Measurements from ENCODE around the gene SLC30A9. TPM values are rescaled to one million over a fixed set of nuclear protein-coding genes. Genes with fewer than 3 reads are reported as not detected.

Gene SLC30A9
- 10 to 100 TPM; 32.4 to 45.4 (median 34.7) TPM for total RNA-seq

DNA sequence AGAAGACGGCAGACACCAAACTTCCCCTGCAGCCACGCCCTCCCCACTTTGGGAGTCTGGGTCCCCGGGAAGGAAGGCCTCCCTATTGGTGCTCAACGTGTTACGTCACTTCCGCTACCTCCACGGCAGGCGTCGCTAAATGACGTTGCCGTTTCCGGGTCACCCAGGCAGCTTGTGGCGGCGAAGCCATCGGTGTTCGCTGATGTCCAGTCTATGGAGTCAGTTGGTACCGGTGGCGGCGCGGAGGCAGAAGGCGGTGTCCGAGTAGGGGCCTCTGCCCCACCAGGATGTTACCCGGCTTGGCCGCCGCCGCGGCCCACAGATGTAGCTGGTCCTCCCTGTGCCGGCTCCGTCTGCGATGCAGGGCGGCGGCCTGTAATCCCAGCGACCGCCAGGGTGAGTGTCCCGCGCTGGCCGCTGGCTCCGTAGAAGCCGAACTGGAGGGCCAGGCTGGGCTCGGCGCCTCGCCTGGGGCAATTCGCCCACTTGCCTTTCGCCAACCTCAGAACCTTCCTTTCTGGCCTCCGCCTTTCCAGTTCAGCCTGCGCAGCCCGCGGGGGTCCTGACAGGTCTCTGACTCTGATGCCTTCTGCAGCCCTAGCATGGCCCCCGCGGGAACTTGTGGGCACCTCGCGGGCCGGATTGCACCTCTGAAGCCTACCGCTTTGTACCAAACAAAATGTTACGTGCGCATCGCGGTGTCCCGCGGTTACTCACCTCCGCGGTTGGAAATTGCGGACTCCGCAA, at the start of gene SLC30A9:
Gene SLC30A9 (plus strand): TSS at position 166 of the 747 bp plus-strand sequence. CDS start 122 bp downstream, at position 288.
- TF ChIP-seq, protein P1, sequence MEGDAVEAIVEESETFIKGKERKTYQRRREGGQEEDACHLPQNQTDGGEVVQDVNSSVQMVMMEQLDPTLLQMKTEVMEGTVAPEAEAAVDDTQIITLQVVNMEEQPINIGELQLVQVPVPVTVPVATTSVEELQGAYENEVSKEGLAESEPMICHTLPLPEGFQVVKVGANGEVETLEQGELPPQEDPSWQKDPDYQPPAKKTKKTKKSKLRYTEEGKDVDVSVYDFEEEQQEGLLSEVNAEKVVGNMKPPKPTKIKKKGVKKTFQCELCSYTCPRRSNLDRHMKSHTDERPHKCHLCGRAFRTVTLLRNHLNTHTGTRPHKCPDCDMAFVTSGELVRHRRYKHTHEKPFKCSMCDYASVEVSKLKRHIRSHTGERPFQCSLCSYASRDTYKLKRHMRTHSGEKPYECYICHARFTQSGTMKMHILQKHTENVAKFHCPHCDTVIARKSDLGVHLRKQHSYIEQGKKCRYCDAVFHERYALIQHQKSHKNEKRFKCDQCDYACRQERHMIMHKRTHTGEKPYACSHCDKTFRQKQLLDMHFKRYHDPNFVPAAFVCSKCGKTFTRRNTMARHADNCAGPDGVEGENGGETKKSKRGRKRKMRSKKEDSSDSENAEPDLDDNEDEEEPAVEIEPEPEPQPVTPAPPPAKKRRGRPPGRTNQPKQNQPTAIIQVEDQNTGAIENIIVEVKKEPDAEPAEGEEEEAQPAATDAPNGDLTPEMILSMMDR (IDR thresholded peaks at IDR 0.05), result peak in 2 of 3 experiments; percentile 19 to 59
- TF ChIP-seq POLR2A (IDR thresholded peaks at IDR 0.05; ENCODE audit: low read depth), result peak; percentile 58
- TF ChIP-seq EP300 (IDR thresholded peaks at IDR 0.05), result no peak
- peak; percentile 98 to 100 for TF ChIP-seq POLR2AphosphoS5 (IDR thresholded peaks at IDR 0.05)
- DNase-seq (ENCODE audit: extremely low spot score), result peak; percentile 99
- Histone ChIP-seq H3K9me3 (no peaks in the 10 kb centered on the region), H3K4me3 (peak within 1 kb of the TSS; percentile 78 to 99 (median 84)), H3K27me3 (no peaks in the 10 kb centered on the region), H3K27ac (replicated peaks in 1 of 4) (peak within 1 kb of the TSS; percentile 87 to 90 (median 88)), H3K4me1 (peaks cover 27 to 34% (median 33%) of the 10 kb centered on the region in 4 donors), H3K36me3 (no peaks in the 10 kb centered on the region)
- WGBS, result 2% methylated on average over 28 of the region's 64 CpGs
- intact Hi-C loops (cut with DNase I), result loop anchor here (5.0 kb wide), 1 partner anchor 53 kb away; the partner anchor contains the start of gene TMEM33

DNA sequence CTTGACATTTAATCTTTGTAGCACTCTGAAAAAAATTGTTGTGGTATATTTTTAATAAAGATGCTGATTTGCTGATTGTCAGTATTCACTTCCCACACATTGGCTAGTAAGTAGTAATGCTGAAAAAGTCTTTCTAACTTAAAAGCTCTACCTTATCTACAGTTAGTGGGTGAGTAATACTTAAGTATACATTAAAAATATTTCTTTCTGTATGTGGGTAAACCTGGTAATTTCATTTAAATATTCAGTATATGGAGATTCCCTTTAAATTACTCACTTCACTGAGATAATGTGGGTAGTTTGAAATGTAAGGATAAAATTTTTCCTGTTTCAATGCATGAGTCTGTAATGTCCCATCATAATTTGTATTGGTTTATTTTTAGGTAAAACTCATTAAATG, 49.5 kb upstream of the SLC30A9 start:
- no peak for TF ChIP-seq POLR2AphosphoS5 (IDR thresholded peaks at IDR 0.05)
- H3K36me3 ChIP-seq, result peaks cover 7 to 51% (median 26%) of the 10 kb centered on the region in 4 donors
- H3K27ac ChIP-seq (replicated peaks in 1 of 4), result no peak overlapping the region
- intact Hi-C loops (cut with DNase I), result no loop called here
- H3K27me3 ChIP-seq, result no peaks in the 10 kb centered on the region
- no peaks in the 10 kb centered on the region for H3K9me3 ChIP-seq
- no peak overlapping the region for H3K4me3 ChIP-seq
- H3K4me1 ChIP-seq, result peaks cover 14 to 25% (median 22%) of the 10 kb centered on the region in 4 donors
- DNase-seq (ENCODE audit: extremely low spot score), result no peak

DNA sequence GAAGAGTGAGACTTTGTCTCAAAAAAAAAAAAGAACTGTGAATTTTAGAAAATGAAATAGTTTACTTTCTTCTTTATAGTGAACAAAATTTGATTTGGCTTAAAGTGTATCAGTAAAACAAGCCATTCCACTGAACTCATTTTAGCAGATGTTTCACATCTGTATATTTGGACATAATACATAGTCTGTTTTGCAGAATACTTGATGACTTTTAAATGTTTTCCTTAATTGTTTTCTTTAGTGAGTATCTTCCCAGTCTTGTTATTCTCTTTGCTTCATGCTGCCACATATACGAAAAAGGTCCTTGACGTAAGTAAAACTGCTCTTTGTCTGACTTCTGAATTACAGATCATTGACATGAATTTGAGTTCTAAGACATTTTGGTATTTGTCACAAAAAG, 46.8 kb upstream of the SLC30A9 start:
- no peak overlapping the region for H3K4me3 ChIP-seq
- 85% methylated on average over 2 of the region's 2 CpGs for WGBS
- intact Hi-C loops (cut with DNase I), result no loop called here
- H3K9me3 ChIP-seq, result no peaks in the 10 kb centered on the region
- peaks cover 7 to 69% (median 33%) of the 10 kb centered on the region in 4 donors for H3K36me3 ChIP-seq
- H3K27ac ChIP-seq (replicated peaks in 1 of 4), result no peak overlapping the region
- DNase-seq (ENCODE audit: extremely low spot score), result no peak
- TF ChIP-seq POLR2AphosphoS5 (IDR thresholded peaks at IDR 0.05) (no peak), POLR2A (IDR thresholded peaks at IDR 0.05; ENCODE audit: low read depth) (no peak), EP300 (IDR thresholded peaks at IDR 0.05) (no peak)
- TF ChIP-seq, protein P1 (IDR thresholded peaks at IDR 0.05), result no peak
- no peaks in the 10 kb centered on the region for H3K27me3 ChIP-seq
- peaks cover 0 to 4% (median under 1%) of the 10 kb centered on the region in 4 donors for H3K4me1 ChIP-seq

GRCh38 chr4:41944089-41944488, 46.2 kb upstream of the SLC30A9 start:
- Histone ChIP-seq H3K27me3 (no peaks in the 10 kb centered on the region), H3K27ac (replicated peaks in 1 of 4) (no peak overlapping the region), H3K4me3 (no peak overlapping the region), H3K36me3 (peaks cover 7 to 67% (median 33%) of the 10 kb centered on the region in 4 donors), H3K4me1 (peaks cover 0 to 3% (median 0%) of the 10 kb centered on the region in 4 donors), H3K9me3 (no peaks in the 10 kb centered on the region)
- DNase-seq (ENCODE audit: extremely low spot score), result no peak
- no peak for TF ChIP-seq EP300 (IDR thresholded peaks at IDR 0.05)
- no peak for TF ChIP-seq POLR2AphosphoS5 (IDR thresholded peaks at IDR 0.05)
- TF ChIP-seq, protein P1 (IDR thresholded peaks at IDR 0.05), result no peak
- no peak for TF ChIP-seq POLR2A (IDR thresholded peaks at IDR 0.05; ENCODE audit: low read depth)
- intact Hi-C loops (cut with DNase I), result no loop called here

DNA sequence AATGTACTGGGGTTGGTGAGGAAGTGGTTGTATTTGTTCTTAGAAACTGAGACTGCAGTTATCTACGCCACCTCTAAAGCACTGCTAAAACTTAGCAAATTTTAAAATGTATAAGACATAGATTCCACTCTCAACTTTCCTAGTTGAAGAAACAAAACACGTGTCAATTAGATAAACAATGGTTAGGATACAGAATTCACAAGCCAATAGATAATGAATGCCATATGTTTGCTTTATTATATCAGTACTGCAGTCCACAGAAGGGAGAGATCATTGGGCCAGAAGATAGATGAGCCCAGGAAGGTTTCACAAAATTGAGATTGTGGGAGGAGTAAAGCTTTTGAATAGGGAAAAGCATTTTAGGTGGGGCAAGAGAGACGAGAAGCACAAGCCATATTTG, 40.8 kb upstream of the SLC30A9 start:
- H3K27ac ChIP-seq (replicated peaks in 1 of 4), result no peak overlapping the region
- no peak for TF ChIP-seq POLR2A (IDR thresholded peaks at IDR 0.05; ENCODE audit: low read depth)
- DNase-seq (ENCODE audit: extremely low spot score), result no peak
- intact Hi-C loops (cut with DNase I), result no loop called here
- H3K27me3 ChIP-seq, result no peaks in the 10 kb centered on the region
- H3K9me3 ChIP-seq, result no peaks in the 10 kb centered on the region
- no peak overlapping the region for H3K4me3 ChIP-seq
- H3K4me1 ChIP-seq, result no peaks in the 10 kb centered on the region
- H3K36me3 ChIP-seq, result peaks cover 13 to 92% (median 62%) of the 10 kb centered on the region in 4 donors
- 72% methylated on average over 3 of the region's 3 CpGs for WGBS

All from esophagus muscularis mucosa (tissue), 4 donors.